Effector CD4-positive, alpha-beta T cell (primary cell): Measurements from ENCODE around the gene LRBA.

Source experiments
- DNase-seq: peaks from one replicate; pipeline ENCODE4 v3.0.0-alpha.2; 2020

The LRBA gene

GRCh38 chr4:150234246-150234645 is 780.8 kb downstream of the LRBA start:
- DNase-seq, result no peak

- no peak for DNase-seq
Observed at GRCh38 chr4:150232029-150232428, 783.1 kb downstream of the LRBA start.

GRCh38 chr4:150231107-150231770 is 783.8 kb downstream of the LRBA start:
- DNase-seq, result no peak

- DNase-seq, result no peak
Observed at GRCh38 chr4:150230561-150230960, 784.5 kb downstream of the LRBA start.

- no peak for DNase-seq
Observed at GRCh38 chr4:150229520-150229919, 785.6 kb downstream of the LRBA start.

GRCh38 chr4:150224896-150225591 is 790.0 kb downstream of the LRBA start:
- DNase-seq, result no peak

GRCh38 chr4:150219841-150220240 is 795.2 kb downstream of the LRBA start:
- DNase-seq, result no peak

GRCh38 chr4:150218447-150218846 is 796.6 kb downstream of the LRBA start:
- no peak for DNase-seq

GRCh38 chr4:150217808-150218207 is 797.3 kb downstream of the LRBA start:
- DNase-seq, result no peak

GRCh38 chr4:150217192-150217591 is 797.9 kb downstream of the LRBA start:
- no peak for DNase-seq

- no peak for DNase-seq
Observed at GRCh38 chr4:150216726-150217125, 798.4 kb downstream of the LRBA start.

GRCh38 chr4:150215601-150216000 is 799.5 kb downstream of the LRBA start:
- DNase-seq, result no peak
